CD8-positive, alpha-beta memory T cell (primary cell): ENCODE measurements around the gene TIPARP. TPM values are rescaled to one million over a fixed set of nuclear protein-coding genes. Genes with fewer than 3 reads are reported as not detected.
"Not testable (repeated sequence)": the region's sequence is repeated elsewhere in the genome, so short reads cannot be mapped to it uniquely, and the experiment has no call there.

ENCODE experiments used
- CTCF ChIA-PET: fragments of 350-600 bp; sonication (Branson Sonifier 250); formaldehyde crosslinking; loops from one replicate; lab custom pipeline; 2021; ENCODE audit warnings: antibody characterized with exemption; lab: Charles Lee
- POLR2A ChIA-PET: fragments of 350-600 bp; sonication (Branson Sonifier 250); formaldehyde crosslinking; loops from one replicate; lab custom pipeline; 2021; ENCODE audit warnings: antibody characterized with exemption; lab: Charles Lee
- DNase-seq, 5 donors: peaks; one replicate each; pipeline versions ENCODE4 v3.0.0 to v3.0.0-alpha.2; 2020 to 2022; ENCODE audit warnings: mixed read lengths in 1 of 5
- H3K27ac ChIP-seq: one replicate; pipeline ENCODE4 v1.7.0; 2013; ENCODE audit warnings: low read depth, mild to moderate bottlenecking, low read length, moderate library complexity
- H3K27me3 ChIP-seq: 2 replicates; pipeline ENCODE4 v1.7.0; 2013; ENCODE audit warnings: low read length, mild to moderate bottlenecking; ENCODE audit not compliant: insufficient read depth, poor library complexity, severe bottlenecking
- H3K36me3 ChIP-seq: 2 replicates; pipeline ENCODE4 v1.7.0; 2013; ENCODE audit warnings: mild to moderate bottlenecking, low read length, moderate library complexity; ENCODE audit not compliant: insufficient read depth
- H3K4me1 ChIP-seq: 2 replicates; pipeline ENCODE4 v1.7.0; 2013; ENCODE audit warnings: mild to moderate bottlenecking, low read length, moderate library complexity; ENCODE audit not compliant: insufficient read depth
- H3K4me3 ChIP-seq: 2 replicates; pipeline ENCODE4 v1.7.0; 2013; ENCODE audit warnings: mild to moderate bottlenecking, low read length
- H3K9me3 ChIP-seq: 2 replicates; pipeline ENCODE4 v1.7.0; 2013; ENCODE audit warnings: mild to moderate bottlenecking, low read length
- H3K27ac Mint-ChIP-seq, 8 donors: one replicate each; pipeline ENCODE4 v1.8.0; 2020 to 2021; ENCODE audit warnings: mixed read lengths in 8 of 8, mild to moderate bottlenecking in 6 of 8, inconsistent platforms in 3 of 8, moderate library complexity in 3 of 8
- H3K27me3 Mint-ChIP-seq, 2 donors: one replicate each; pipeline ENCODE4 v1.8.0; 2020 to 2021; ENCODE audit warnings: mixed read lengths in 2 of 2, mild to moderate bottlenecking in 1 of 2, moderate library complexity in 1 of 2
- H3K36me3 Mint-ChIP-seq, 3 donors: one replicate each; pipeline ENCODE4 v1.8.0; 2020 to 2021; ENCODE audit warnings: mixed read lengths in 3 of 3, inconsistent platforms in 1 of 3, mild to moderate bottlenecking in 1 of 3
- H3K4me1 Mint-ChIP-seq, 3 donors: one replicate each; pipeline ENCODE4 v1.8.0; 2020 to 2021; ENCODE audit warnings: mixed read lengths in 3 of 3, inconsistent platforms in 1 of 3, mild to moderate bottlenecking in 1 of 3
- H3K4me3 Mint-ChIP-seq, 7 donors: one replicate each; pipeline ENCODE4 v1.8.0; 2020 to 2021; ENCODE audit warnings: mixed read lengths in 7 of 7, mild to moderate bottlenecking in 6 of 7, moderate library complexity in 4 of 7, inconsistent platforms in 2 of 7
- H3K9me3 Mint-ChIP-seq, 5 donors: one replicate each; pipeline ENCODE4 v1.8.0; 2020 to 2022; ENCODE audit warnings: mixed read lengths in 5 of 5, mild to moderate bottlenecking in 3 of 5, moderate library complexity in 2 of 5, inconsistent platforms in 1 of 5
- polyA plus RNA-seq: library from polyadenylated mRNA; unstranded; fragments of 300-500 nt; fragmentation: Illumina TruSeq; gene quantifications from one replicate; pipeline ENCODE4 v1.2.3, GENCODE V29; 2021
- total RNA-seq, 2 experiments: library from RNA; stranded (reverse); gene quantifications; one replicate each; pipeline ENCODE4 v1.2.3, GENCODE V29; 2021

Gene TIPARP
- total and polyA plus RNA-seq, 3 experiments from 2014 or later: 19.8 to 37.0 (median 36.0) TPM

DNA sequence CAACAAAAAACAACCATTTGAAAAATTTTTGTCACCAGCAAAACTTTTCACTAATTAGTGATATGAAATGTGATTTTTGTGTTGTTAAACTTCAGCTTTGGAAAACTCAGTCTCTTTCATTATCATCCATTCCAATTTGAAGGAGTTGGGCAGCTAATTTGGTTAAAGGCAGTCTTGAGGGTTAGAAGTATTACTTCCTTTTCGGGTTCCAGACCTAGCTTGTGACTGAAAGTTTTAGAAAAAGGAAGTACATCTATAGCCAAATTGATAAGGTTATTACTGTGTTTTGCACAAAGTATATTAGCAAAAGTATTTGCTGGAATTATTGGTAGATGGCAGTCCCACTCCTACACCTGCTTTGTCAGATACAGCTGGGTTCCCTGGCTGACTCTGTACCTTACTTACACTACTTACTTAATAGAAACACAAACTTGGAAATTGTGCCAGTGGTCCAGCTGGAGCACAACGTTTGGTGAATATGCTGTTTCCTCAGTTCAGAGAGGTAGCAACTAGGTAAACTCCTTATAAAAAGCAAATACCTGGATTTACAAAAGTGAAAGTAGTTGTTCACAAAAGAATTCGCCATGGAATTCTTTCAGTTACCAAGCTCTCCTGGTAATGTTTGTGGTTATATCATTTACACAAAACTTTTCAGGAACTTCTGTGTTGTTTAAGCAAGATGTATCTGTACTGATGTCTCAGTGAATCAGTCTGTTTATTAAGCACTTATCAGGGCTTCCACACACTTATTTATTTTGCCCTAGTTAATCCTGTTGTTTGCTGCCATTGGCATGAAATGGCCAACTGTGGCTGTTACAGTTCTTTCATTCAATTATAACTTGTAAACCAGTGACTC is 31.6 kb downstream of the TIPARP start:
- CTCF ChIA-PET: no interaction called here
- Histone ChIP-seq H3K4me1 (no peaks in the 10 kb centered on the region), H3K36me3 (peaks cover 15% of the 10 kb centered on the region), H3K9me3 (no peaks in the 10 kb centered on the region), H3K27ac (no peak overlapping the region), H3K27me3 (no peaks in the 10 kb centered on the region), H3K4me3 (no peak overlapping the region)
- Mint-ChIP-seq H3K9me3 (no peaks in the 10 kb centered on the region), H3K36me3 (peaks cover 14 to 87% (median 20%) of the 10 kb centered on the region in 3 donors), H3K4me1 (peaks cover 23 to 51% (median 38%) of the 10 kb centered on the region in 3 donors), H3K27ac (peak overlapping the region in 2 of 8 donors; percentile 21 to 40), H3K4me3 (no peak overlapping the region), H3K27me3 (no peaks in the 10 kb centered on the region)
- DNase-seq: no peak
- POLR2A ChIA-PET: no interaction called here

- Histone ChIP-seq H3K27ac (no peak overlapping the region), H3K9me3 (no peaks in the 10 kb centered on the region), H3K4me3 (no peak overlapping the region), H3K27me3 (no peaks in the 10 kb centered on the region), H3K4me1 (no peaks in the 10 kb centered on the region), H3K36me3 (peaks cover 15% of the 10 kb centered on the region)
- no peak for DNase-seq
- H3K4me1 Mint-ChIP-seq: peaks cover 11 to 37% (median 25%) of the 10 kb centered on the region in 3 donors
- POLR2A ChIA-PET: no interaction called here
- H3K4me3 Mint-ChIP-seq: no peak overlapping the region
- peaks cover 15 to 74% (median 21%) of the 10 kb centered on the region in 3 donors for H3K36me3 Mint-ChIP-seq
- no peaks in the 10 kb centered on the region for H3K9me3 Mint-ChIP-seq
- CTCF ChIA-PET: no interaction called here
- H3K27ac Mint-ChIP-seq: peak overlapping the region in 3 of 8 donors; percentile 4 to 64 (median 39)
- H3K27me3 Mint-ChIP-seq: no peaks in the 10 kb centered on the region
Measured at GRCh38 chr3:156707588-156707987, 33.2 kb downstream of the TIPARP start.

DNA sequence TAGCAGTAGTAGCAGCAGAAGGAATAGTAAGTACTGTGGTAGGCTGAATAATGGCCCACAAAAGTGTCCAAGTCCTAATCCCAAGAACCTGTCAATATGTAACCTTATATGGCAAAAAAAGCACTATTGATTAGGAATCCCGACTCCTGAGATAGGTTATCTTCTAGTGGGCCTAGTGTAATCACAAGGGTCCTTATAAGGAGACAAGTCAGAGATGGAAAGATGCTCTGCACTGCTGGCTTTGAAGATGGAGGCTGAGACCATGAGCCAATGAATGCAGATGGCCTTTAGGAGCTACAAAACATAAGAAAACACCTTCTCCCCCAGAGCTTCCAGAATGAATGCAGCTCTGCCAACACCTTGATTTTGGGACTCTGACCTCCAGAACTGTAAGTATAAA is 36.0 kb downstream of the TIPARP start:
- CTCF ChIA-PET: no interaction called here
- Mint-ChIP-seq H3K27ac (peak overlapping the region in 3 of 8 donors; percentile 1 to 44 (median 5)), H3K9me3 (no peaks in the 10 kb centered on the region), H3K4me1 (peaks cover 2 to 21% (median 13%) of the 10 kb centered on the region in 3 donors), H3K4me3 (no peak overlapping the region), H3K36me3 (peaks cover 7 to 60% (median 10%) of the 10 kb centered on the region in 3 donors), H3K27me3 (no peaks in the 10 kb centered on the region)
- no peak overlapping the region for H3K27ac ChIP-seq
- H3K9me3 ChIP-seq: no peaks in the 10 kb centered on the region
- POLR2A ChIA-PET: no interaction called here
- peaks cover 3% of the 10 kb centered on the region for H3K36me3 ChIP-seq
- no peak overlapping the region for H3K4me3 ChIP-seq
- no peaks in the 10 kb centered on the region for H3K27me3 ChIP-seq
- no peaks in the 10 kb centered on the region for H3K4me1 ChIP-seq
- no peak for DNase-seq

DNA sequence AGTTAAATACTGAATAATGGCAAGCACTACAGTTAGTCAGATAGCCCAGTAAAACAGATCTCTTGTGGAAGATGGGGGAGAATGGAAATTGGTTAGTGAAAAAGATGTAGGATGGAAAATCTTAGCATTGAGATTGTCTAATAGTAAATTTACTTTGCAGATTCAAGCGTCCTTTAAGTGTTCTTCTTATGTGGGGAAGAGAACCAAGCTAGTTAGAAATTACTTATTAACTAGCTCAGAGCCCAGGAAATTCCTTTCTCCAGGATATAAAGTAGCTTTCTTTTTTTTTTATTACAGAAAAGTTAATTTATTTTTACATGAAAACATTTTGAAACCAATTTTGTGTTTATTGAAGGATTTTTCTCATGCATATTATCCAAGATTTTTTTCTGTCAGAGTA is 36.7 kb downstream of the TIPARP start:
- Histone ChIP-seq H3K27me3 (no peaks in the 10 kb centered on the region), H3K27ac (no peak overlapping the region), H3K4me1 (no peaks in the 10 kb centered on the region), H3K36me3 (no peaks in the 10 kb centered on the region), H3K4me3 (no peak overlapping the region), H3K9me3 (no peaks in the 10 kb centered on the region)
- no peak for DNase-seq
- Mint-ChIP-seq H3K27me3 (no peaks in the 10 kb centered on the region), H3K27ac (peak overlapping the region in 1 of 8 donors; percentile 36), H3K36me3 (peaks cover 7 to 54% (median 10%) of the 10 kb centered on the region in 3 donors), H3K4me3 (no peak overlapping the region), H3K9me3 (no peaks in the 10 kb centered on the region), H3K4me1 (peaks cover 2 to 14% (median 13%) of the 10 kb centered on the region in 3 donors)
- ChIA-PET POLR2A (no interaction called here), CTCF (no interaction called here)

GRCh38 chr3:156711944-156712343 is 37.6 kb downstream of the TIPARP start:
- POLR2A ChIA-PET, H3K27me3 Mint-ChIP-seq, H3K27ac ChIP-seq, H3K4me3 Mint-ChIP-seq, H3K4me3 ChIP-seq, H3K27me3 ChIP-seq, DNase-seq, H3K9me3 ChIP-seq, H3K36me3 ChIP-seq, CTCF ChIA-PET, H3K9me3 Mint-ChIP-seq, H3K4me1 ChIP-seq, H3K27ac Mint-ChIP-seq: not testable (repeated sequence)
- H3K36me3 Mint-ChIP-seq: peaks cover 7 to 48% (median 8%) of the 10 kb centered on the region in 3 donors
- peaks cover 2 to 14% (median 13%) of the 10 kb centered on the region in 3 donors for H3K4me1 Mint-ChIP-seq

GRCh38 chr3:156716105-156716862 is 41.9 kb downstream of the TIPARP start:
- no peak overlapping the region for H3K27ac Mint-ChIP-seq
- Histone ChIP-seq H3K27me3 (no peaks in the 10 kb centered on the region), H3K9me3 (no peaks in the 10 kb centered on the region), H3K36me3 (no peaks in the 10 kb centered on the region), H3K27ac (no peak overlapping the region), H3K4me1 (no peaks in the 10 kb centered on the region), H3K4me3 (no peak overlapping the region)
- peaks cover 2 to 13% (median 4%) of the 10 kb centered on the region in 3 donors for H3K36me3 Mint-ChIP-seq
- ChIA-PET POLR2A (no interaction called here), CTCF (no interaction called here)
- no peaks in the 10 kb centered on the region for H3K9me3 Mint-ChIP-seq
- DNase-seq: no peak
- no peak overlapping the region for H3K4me3 Mint-ChIP-seq
- no peaks in the 10 kb centered on the region for H3K4me1 Mint-ChIP-seq
- no peaks in the 10 kb centered on the region for H3K27me3 Mint-ChIP-seq

DNA sequence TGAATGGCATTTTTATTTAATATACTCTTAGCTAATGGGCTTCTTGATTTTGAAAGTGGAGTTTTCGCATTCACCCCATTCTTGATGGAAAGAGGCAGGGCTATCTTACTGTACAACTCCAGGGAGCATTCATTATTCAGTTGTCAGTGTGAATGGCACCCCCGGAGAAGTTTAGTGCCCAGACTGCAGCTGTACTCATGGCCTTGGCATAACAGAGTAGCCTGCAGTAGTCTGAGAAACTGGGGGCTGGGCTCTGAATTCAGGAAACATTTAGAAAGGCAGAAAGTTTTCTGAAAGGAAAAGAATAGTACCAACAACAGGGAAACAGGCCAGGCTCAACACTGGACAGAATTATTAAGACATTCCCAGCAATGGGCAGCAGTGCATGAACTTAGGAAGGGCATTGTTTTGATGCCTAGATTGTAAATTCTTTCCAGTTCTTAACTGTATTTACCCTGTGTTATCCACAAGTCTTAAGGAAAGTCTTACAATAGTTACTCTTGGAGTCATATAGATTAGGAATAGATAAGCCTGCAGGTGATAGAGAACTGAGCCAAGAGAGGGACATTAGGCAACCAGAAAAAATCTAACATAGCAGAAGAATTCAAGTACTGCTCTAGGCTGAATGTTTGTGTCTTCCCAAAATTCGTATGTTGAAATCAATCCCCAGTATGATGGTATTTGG is 44.4 kb downstream of the TIPARP start:
- Mint-ChIP-seq H3K36me3 (peaks cover 2 to 13% (median 7%) of the 10 kb centered on the region in 3 donors), H3K4me3 (no peak overlapping the region), H3K9me3 (no peaks in the 10 kb centered on the region), H3K27ac (no peak overlapping the region), H3K4me1 (no peaks in the 10 kb centered on the region), H3K27me3 (no peaks in the 10 kb centered on the region)
- Histone ChIP-seq H3K27ac (no peak overlapping the region), H3K36me3 (no peaks in the 10 kb centered on the region), H3K4me1 (no peaks in the 10 kb centered on the region), H3K4me3 (no peak overlapping the region), H3K9me3 (no peaks in the 10 kb centered on the region), H3K27me3 (no peaks in the 10 kb centered on the region)
- DNase-seq: no peak
- POLR2A ChIA-PET: no interaction called here
- CTCF ChIA-PET: no interaction called here
